ENCODE data around the gene ZCCHC2. TPM values are rescaled to one million over a fixed set of nuclear protein-coding genes. Genes with fewer than 3 reads are reported as not detected.

ZCCHC2 gene
- 7.8 to 11.7 TPM (median 9.6 TPM) in 5 replicates for total RNA-seq (2022; extraction: Qiagen RNA extraction; ENCODE audit: low read depth)

GRCh38 chr18:62522504-62523254 lies at the start of gene ZCCHC2:
TSS of gene ZCCHC2 (plus strand) at chr18:62523025. CDS start at chr18:62523425, 400 bp downstream.

Other genes with a start within 250 kb of the ZCCHC2 start
- 8.0 to 12.1 TPM (median 10.1 TPM) in 5 replicates for gene TNFRSF11A, start 197.7 kb upstream of the ZCCHC2 start, total RNA-seq (2022; extraction: Qiagen RNA extraction; ENCODE audit: low read depth)
- gene PHLPP1, start 192.5 kb downstream of the ZCCHC2 start, total RNA-seq (2022; extraction: Qiagen RNA extraction; ENCODE audit: low read depth), result 5.8 to 7.6 TPM (median 7.3 TPM) in 5 replicates

Measured in A549 treated with GW870086 at 1 μM for 4 hours (cell line).